Mucosa of descending colon (tissue), 3 donors: Measurements from ENCODE around the gene CP. TPM values are rescaled to one million over a fixed set of nuclear protein-coding genes. Genes with fewer than 3 reads are reported as not detected.

Experiments used
- ATAC-seq: fragments of 200-7000 bp; cut with Tn5 transposase; one replicate; pipeline ENCODE4 v1.9.1; 2020; ENCODE audit warnings: mild to moderate bottlenecking, moderate library complexity
- DNase-seq, 3 donors: peaks; one replicate each; pipeline ENCODE4 v3.0.0-alpha.2; 2020
- H3K36me3 ChIP-seq: fragments of 200-600 bp; one replicate; pipeline ENCODE4 v1.8.0; 2021; ENCODE audit warnings: low read depth, mild to moderate bottlenecking
- H3K4me1 ChIP-seq: fragments of 200-600 bp; one replicate; pipeline ENCODE4 v1.8.0; 2021; ENCODE audit warnings: low read depth, mild to moderate bottlenecking
- H3K4me3 ChIP-seq: fragments of 200-600 bp; one replicate; pipeline ENCODE4 v1.8.0; 2021; ENCODE audit warnings: mild to moderate bottlenecking
- H3K9me3 ChIP-seq: fragments of 200-600 bp; one replicate; pipeline ENCODE4 v1.8.0; 2021; ENCODE audit warnings: mild to moderate bottlenecking
- intact Hi-C, 2 donors: fragments of 100-400 bp; cut with DNase I in 1 of 2; cut with micrococcal nuclease in 1 of 2; formaldehyde crosslinking; loops; one replicate each; pipeline versions ENCODE4 v1.11.0 to v1.11.1; 2022; cut with DNase I, micrococcal nuclease
- total RNA-seq, 3 donors: library from RNA; stranded (reverse); fragmentation: NEBNext Ultra II Directional in 2 of 3; extraction: Animal tissue kit (Norgen Biotek cat#: 25700) in 2 of 3; gene quantifications; one replicate each; pipeline versions ENCODE4 v1.2.1 to v1.2.4, GENCODE V29; 2021 to 2023
- TF ChIP-seq, protein P1 (sequence below): fragments of 200-600 bp; IDR thresholded peaks from one replicate; pipeline ENCODE4 v1.8.0; 2022; ENCODE audit warnings: antibody characterized with exemption, mild to moderate bottlenecking
- donor health status: DM: no; HTN: no; CAD: no; lungs with moderate emphysema.
- donor health status: DM: no; HTN: no; CAD: no.
- donor health status: DM: no; HTN: yes; CAD: no.

The CP gene
- total RNA-seq, 3 donors from 2014 or later, result 5.7 to 13.4 (median 11.6) TPM

DNA sequence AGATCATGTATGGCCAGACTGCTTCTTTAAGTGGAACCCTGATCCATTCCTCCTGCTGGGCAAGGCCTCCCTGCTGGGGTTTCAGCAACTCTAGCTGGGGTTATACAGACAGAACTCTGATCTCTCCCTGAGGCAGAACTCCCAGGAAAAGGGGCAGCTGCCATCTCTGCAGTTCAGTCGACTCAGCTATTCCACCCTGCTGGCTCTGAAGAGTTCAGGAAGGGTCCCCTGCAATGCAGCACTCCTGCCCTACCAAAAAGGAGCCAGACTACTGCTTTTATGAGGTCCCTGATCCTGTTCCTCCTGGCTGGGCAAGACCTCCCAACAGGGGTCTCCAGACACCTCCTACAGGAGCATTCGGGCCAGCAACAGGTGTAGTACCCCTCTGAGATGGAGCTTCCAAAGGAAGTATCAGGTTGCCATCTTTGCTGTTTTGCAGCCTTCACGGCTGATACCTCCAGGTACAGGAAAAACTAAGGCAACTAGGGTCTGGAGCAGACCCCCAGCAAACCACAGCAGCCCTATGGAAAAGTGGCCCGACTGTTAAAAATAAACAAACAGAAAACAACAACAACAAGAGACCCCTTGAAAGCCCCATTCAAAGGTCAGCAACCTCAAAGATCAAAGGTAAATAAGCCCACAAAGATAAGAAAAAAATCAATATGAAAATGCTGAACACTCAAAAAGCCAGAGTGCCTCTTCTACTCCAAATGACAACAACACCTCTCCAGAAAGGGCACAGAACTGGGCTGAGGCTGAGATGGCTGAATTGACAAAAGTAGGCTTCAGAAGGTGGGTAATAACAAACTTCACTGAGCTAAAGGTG, 14.2 kb upstream of the CP start:
- intact Hi-C loops, result no loop called here
- ATAC-seq (no peak), DNase-seq (no peak)
- TF ChIP-seq, protein P1, sequence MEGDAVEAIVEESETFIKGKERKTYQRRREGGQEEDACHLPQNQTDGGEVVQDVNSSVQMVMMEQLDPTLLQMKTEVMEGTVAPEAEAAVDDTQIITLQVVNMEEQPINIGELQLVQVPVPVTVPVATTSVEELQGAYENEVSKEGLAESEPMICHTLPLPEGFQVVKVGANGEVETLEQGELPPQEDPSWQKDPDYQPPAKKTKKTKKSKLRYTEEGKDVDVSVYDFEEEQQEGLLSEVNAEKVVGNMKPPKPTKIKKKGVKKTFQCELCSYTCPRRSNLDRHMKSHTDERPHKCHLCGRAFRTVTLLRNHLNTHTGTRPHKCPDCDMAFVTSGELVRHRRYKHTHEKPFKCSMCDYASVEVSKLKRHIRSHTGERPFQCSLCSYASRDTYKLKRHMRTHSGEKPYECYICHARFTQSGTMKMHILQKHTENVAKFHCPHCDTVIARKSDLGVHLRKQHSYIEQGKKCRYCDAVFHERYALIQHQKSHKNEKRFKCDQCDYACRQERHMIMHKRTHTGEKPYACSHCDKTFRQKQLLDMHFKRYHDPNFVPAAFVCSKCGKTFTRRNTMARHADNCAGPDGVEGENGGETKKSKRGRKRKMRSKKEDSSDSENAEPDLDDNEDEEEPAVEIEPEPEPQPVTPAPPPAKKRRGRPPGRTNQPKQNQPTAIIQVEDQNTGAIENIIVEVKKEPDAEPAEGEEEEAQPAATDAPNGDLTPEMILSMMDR, result no peak
- no peaks in the 10 kb centered on the region for H3K9me3 ChIP-seq
- no peaks in the 10 kb centered on the region for H3K36me3 ChIP-seq
- no peak overlapping the region for H3K4me3 ChIP-seq
- no peaks in the 10 kb centered on the region for H3K4me1 ChIP-seq

DNA sequence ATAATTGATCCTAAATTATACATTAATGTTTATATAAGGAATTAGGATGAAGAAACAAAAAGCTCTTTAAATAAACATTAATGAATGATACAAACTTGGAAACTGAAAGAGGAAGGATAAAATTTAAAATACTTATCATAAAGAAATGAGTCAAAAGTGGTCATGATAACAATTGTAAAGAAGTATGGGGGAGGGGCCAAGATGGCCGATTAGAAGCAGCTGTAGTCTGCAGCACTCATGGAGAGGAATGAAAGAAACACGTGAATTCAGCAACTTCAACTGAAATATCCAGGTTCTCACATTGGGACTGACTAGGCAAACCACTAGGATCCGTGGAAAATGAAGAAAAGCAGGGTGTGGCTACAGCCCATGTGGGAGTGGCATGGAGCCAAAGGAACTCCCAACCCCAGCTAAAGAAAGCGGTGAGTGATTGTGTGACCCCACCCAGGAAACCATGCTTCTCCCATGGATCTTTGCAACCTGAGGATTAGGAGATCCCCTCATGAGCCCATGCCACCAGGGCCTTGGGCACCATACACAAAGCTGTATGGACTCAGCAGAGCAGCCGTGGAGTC, 13.1 kb upstream of the CP start:
- intact Hi-C loops, result no loop called here
- DNase-seq (no peak), ATAC-seq (peak; percentile 59)
- no peaks in the 10 kb centered on the region for H3K36me3 ChIP-seq
- no peak overlapping the region for H3K4me3 ChIP-seq
- no peaks in the 10 kb centered on the region for H3K4me1 ChIP-seq
- TF ChIP-seq, protein P1, result no peak
- no peaks in the 10 kb centered on the region for H3K9me3 ChIP-seq

DNA sequence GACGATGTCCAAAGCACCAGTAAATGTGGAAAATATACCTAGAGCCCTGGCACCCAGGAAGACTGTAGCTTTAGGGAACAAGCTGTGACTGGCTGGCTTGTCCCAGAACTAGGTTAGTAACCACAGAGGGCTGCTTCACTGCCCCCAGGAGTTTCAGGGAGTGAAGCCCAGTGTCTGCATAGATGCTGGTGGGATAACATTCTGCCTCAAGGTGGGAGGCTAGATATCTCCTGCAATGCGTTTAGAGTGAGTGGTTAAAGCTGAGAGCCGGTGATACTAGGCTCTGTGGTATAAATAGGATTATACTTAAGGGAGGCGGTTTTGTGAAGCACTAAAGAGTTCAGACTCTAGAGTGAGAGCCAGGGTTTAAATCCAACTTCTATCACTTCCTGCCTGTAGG, 11.7 kb upstream of the CP start:
- no peak for DNase-seq
- intact Hi-C loops, result no loop called here
- Histone ChIP-seq H3K36me3 (no peaks in the 10 kb centered on the region), H3K9me3 (no peaks in the 10 kb centered on the region), H3K4me1 (no peaks in the 10 kb centered on the region), H3K4me3 (no peak overlapping the region)
- TF ChIP-seq, protein P1, result no peak
- no peak for ATAC-seq

DNA sequence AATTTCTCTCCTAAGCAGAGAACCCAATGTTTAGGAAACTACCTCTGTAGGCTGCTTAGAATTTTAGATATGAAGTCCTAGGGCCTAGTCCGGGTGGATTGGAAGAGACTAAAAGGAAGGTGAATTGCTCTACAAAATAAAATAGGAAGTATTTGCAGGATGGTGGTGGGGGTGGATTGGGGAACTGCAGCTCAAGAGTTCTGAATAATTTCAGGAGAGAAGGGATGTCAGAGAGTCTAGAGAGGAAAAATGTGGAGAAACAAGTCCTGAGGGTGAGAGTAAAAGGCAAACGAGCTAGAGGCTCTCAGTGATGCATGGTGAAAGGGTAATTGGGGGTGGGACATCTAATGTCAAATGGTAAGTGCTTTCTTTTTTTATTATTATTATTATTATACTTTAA, 10.2 kb upstream of the CP start:
- intact Hi-C loops, result no loop called here
- TF ChIP-seq, protein P1, result no peak
- H3K4me3 ChIP-seq, result no peak overlapping the region
- no peaks in the 10 kb centered on the region for H3K36me3 ChIP-seq
- ATAC-seq, result no peak
- DNase-seq, result no peak
- no peaks in the 10 kb centered on the region for H3K9me3 ChIP-seq
- H3K4me1 ChIP-seq, result no peaks in the 10 kb centered on the region

DNA sequence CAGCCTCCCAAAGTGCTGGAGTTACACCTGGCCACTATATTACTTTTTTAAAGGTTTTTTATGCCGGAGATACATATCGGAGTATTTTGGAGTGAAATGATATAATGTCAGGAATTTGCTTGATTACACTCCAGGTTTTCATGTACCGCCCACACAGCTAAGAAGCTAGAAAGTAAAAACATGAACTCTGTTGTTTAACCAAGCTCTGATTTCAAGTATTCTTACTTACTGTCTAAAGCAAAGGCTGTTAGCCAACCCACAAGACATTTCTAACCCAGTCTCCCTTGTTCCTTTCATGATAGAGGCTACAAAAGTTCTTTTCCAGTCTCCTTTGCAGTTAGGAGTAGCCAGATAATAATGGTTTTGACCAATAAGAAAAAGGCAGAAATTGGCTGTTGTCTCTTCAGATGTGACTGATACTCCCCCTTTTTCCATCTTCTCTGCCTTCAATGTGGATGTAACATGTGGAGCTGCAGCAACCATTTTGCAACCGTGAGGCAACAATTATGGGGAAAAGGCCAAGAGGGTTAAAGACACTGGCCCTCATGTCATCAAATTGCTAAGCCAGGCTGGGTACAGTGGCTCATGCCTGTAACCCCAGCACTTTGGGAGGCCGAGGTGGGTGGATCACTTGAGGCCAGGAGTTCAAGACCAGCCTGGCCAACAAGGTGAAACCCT, 6.1 kb upstream of the CP start:
- ATAC-seq (no peak), DNase-seq (no peak)
- Histone ChIP-seq H3K4me1 (peaks cover 6% of the 10 kb centered on the region), H3K9me3 (no peaks in the 10 kb centered on the region), H3K4me3 (no peak overlapping the region), H3K36me3 (no peaks in the 10 kb centered on the region)
- TF ChIP-seq, protein P1, result no peak
- intact Hi-C loops, result no loop called here
